ENCODE measurements around the gene STC2.

STC2 gene

DNA sequence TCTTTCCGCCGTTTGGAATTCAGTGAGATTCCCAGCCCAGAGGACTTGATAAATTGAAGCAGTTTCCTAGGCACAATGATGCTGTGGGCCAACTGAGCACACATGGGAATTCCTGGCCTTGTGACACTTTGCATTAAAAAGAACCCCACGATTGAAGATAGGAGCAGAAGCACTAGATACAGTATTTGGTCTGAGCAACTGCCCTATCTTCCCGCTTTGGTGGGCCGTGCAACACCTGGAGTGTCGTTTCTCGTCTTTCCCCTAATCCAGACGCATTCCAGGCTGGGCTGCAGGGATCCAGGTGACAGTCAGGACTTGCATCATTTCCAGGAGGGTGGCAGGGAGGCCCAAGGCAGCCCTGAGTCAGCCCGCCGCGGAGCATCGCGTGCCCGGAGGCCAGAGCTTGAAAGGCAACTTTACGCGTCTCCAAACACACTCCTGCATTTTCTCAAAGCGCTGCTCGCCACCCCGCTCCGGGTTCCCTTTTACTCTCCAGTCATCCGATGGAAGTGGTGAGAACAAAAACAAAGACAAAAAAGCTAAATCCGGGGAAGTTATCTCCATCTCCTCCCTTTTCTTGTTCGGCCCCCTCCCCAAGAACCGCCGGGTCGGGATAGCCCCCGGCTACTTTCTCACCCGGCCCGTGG lies 753 bp upstream of the STC2 start:
- peak; percentile 84 for DNase-seq

GRCh38 chr5:173327084-173327947 lies 898 bp downstream of the STC2 start:
- DNase-seq, result peak; percentile 46

DNA sequence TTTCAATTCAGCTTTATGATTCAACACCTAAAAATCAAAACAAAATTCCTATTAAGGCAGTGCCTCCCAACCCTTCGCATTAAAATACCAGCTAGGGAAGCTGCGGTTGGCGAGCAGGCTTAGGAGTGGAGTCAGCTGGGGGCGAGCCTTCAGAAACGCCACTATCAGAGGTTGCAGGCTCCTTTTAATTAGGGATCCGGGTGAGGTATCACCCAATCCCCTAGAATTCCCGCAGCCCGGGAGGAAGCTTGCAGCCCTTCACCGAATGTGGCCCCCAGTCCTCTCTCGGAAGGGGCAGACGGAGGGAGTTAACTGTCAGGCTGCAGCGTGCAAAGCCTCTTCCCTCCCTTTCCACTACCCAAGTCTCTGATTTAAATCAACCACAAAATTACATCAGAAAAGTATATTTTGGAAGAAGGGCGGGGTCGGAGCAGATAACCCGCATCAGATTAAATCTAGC lies 1.7 kb downstream of the STC2 start:
- peak; percentile 95 for DNase-seq

- DNase-seq, result peak; percentile 10
Measured at GRCh38 chr5:173325091-173325698, 3.0 kb downstream of the STC2 start.

DNA sequence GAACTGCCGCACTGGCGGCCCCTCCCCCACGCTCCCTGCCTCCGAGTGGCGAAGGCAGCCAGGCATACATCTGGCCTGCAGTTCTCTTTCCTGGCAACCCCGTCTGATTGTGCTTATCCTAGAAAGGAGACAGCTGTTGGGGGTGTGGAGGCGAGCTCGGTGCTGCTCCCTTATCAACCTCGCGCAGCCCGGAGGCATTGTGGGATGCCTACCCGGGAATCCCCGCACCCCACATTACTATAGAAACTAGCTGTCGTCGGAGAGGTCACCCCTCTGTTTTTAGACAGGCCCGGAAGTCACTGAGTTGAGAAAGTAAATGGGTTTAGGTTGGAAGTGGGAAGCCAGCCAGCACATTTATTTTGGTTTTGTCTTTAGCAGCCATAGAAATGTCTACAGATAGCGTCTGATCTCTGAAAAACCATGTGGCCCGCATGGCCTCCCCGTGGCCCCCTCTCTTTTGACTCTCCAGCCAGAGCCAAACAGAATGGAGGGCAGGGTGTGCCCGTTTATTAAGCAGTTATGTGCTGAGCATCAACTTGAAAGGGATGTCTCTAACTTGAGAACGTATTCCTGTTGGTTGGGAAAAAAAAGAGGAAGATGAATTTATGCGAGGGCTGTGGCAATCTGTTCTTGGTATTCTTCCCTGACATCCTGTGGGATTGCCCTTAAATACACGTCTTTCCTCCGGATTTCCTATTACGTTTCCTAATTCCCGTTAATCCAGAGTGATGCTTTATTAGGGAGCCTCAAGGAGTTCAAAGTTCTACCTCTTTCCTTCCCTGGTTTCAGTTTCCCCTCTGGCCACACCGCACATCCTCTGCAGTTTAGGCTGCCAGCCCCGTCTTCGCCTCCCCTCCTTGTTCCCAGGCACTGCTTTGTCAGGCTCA lies 3.9 kb downstream of the STC2 start:
- peak; percentile 66 for DNase-seq

- no peak for DNase-seq
Measured at GRCh38 chr5:173323799-173324114, 4.5 kb downstream of the STC2 start.

- peak; percentile 4 for DNase-seq
Measured at GRCh38 chr5:173323106-173323798, 5.0 kb downstream of the STC2 start.

DNA sequence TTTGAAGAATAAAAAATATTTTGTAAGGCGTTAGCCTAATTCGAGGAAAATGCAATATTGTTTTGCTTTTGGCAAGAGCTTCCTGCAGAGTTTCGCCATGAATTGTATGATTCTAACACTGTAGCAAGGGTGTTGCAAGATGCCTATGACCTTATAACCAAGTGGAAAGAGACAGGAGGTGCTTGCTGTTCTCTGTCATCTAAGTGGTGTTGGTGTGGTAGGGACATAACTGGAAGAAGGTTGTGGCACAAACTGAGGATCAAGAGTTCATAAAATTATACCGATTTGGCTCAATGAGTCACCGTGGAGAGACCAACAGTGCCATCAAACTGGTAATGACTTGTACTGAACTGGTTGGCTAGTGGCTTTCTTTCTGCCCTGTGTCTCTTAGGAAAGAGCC lies 6.3 kb downstream of the STC2 start:
- no peak for DNase-seq

DNA sequence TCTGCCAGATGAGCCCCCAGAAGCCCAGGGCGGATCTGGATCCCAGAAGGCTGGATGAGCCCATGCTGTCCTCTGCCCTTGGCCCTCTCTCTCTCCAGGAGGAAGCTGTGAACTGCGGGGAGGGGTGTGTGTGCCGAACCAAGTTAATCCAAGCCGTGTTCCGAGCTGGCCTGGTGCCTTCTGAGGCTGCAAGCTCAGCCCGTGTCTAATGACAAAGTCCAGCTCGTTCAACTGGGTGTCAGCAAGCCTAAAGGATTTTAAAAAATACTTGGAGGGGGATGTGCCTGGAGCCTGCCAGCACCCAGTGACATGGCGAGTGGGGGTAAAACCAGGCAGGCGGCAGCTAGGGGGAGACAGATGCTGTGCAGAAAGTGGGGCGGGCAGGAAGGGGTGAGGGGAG lies 8.0 kb downstream of the STC2 start:
- no peak for DNase-seq

DNA sequence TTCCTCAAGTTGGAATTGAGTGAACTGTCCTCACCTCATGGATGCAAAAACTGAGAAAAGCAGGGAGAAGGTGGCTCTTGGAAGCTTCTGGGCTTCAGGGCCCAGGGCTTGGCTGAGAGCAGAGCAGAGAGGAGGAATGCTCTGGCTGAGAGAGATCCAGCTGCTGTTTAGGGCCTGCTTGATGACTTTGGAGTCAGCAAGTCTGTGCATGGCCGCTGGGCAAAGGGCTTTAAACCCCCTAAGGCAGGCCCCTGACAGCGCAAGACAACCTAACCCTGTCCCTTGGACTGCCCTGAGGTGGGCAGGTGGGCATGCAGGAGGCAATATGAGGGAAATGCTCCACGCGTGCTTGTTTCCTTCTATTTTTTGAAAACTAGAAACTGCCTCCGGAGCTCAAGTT lies 8.6 kb downstream of the STC2 start:
- DNase-seq, result peak; percentile 12

DNA sequence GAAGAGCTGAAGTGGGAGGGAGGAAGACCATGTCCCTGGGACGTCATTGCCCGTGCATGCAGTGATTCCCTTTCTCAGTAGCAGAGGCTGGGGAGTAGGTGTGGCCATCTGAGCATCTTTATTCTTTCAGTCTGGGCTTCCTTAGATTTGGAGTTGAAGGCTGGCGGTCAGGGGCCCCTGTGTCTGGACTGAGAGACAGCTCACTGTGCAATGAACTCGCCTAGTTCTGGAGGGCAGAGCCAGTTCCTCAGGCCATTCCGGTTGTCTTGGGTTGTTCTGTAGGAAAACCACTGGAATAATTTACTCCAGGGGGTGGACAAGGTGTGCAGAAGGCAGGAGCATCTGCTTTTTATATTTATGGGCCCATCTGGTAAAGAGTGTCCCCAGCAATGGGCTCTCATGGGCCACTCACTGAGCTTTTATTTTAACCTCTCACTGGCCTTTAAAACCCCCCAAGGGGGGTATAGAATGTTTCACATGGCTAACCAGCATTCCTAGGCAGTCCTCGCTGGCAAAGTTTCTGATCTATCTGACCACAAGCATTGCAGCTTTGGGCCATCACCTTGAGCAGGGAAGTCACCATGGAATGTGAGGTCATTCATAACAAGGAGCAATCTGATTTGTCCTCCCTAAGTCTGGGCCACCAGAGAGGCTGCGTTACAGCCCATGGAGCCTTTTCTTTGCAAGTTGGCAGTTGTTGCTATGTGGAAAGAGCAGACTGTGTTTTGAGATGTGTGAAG lies 9.2 kb downstream of the STC2 start:
- peak; percentile 43 for DNase-seq

DNA sequence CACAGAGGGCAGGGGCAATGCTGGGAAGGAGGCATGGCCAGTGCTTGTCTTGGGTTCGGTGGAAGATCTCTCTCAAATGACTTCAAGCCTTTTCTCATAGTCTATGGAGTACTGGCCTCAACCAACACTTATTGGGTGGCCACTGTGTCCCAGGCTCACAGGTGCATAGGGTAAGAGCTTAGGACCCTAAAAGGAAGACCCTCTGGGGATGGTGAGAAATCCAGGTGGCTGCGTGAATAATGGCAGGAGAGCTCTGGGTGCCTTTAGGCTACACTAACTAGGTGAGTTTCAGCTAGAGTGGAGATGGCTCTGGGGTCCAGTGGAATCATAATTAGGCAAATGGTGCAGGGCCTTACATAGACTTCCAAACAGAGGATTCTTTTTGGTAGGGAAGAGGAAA lies 9.9 kb downstream of the STC2 start:
- no peak for DNase-seq

- DNase-seq, result no peak
Measured at GRCh38 chr5:173317852-173318251, 10.4 kb downstream of the STC2 start.

DNA sequence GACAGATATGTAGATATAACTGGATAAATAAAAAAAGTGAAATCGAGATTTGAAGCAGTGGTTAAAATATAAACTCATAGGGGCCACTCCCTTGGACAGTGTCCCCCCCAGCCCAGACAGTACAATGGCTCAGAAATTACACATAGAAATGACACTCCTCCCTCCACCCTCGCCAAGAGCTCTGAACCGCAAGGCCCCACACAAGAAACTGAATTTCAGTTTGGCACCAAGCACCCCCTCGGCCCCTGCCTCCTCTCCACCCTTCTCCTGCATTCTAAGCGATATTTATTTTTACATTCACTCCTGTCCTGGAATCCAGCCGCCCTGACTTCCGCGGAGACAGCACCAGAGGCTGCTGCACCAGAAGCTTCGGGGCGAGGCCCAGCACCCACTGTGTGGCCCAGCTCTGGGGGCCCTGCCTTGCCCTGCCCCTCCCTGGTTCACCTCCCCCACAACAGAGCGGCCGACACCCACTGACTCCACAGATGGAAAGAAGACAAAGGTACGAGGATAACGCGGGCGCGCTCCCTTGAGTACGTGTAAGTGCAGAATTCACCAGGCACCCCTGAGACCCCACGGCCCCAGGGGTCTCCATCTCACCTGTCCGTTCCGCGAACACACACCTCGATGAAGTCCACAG lies 11.0 kb downstream of the STC2 start:
- no peak for DNase-seq

DNA sequence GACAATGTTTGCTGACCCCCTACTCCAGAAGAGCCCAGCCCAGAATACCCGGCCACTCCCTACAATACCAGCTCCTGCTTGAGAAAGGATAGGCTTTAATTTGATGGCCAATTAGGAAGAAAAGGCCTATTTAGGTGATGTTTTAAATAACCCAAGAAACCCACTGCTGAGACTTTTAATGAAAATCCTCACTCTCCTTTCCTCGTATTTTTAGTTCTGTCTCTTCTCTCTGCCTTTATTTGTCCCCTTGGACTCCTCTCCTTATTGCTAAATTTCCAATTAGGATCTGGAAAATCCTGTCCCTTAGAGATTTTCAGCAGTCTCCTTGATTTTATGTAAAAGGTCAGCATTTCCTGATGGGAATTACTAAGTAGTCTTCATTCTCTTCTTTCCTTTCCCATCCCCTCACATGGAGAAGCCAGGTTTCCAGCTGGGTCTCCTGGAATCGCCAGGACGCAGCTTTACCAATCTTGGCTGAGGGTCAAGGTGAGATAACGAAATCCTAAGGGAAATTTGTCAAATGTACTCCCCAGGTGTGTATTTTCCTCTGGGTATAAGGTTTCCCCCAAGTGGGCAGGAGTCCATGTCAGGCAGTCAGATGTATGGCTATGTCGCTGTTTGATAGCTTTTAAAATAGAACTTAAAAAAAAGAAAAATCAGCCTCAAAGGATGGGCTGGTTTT lies 11.7 kb downstream of the STC2 start:
- DNase-seq, result no peak

DNA sequence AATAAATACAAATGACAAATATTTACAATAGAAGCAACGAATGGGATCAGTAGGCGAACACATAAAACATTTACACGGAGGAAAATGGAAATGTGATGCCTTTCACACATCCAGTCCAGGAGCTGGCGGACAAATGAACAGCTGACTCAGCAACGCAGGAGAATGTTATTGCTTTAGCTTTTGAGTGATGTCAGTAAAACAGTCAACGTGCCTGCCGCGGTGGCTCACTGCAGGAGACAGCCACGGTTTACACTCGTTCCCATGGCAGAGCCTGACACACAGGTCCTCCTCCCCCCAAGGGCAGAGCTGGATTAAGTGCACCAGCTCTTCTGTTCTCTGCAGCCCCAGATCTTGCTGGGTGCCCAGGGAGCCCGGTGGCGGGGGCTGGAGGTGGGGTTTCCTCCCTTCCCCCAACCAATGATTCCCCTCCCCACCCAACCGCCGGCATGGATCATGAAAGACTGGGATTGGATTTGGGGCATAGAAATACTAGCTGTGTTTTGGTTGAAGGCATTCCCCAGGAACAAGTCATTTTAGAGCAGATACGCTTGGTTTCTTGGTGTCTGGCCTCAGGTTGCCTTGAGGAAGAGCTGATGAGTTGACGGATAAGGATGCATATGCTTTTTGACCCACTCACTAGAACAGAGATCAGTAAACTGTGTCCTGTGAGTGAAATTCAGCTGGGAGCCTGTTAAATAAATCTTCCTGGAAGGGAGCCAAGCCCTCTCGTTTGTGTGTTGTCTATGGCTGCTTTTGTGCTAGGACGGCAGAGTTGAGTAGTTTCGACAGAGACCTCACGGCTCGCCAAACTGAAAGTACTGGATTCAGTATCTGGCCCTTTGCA lies 12.5 kb downstream of the STC2 start:
- peak; percentile 67 for DNase-seq

DNA sequence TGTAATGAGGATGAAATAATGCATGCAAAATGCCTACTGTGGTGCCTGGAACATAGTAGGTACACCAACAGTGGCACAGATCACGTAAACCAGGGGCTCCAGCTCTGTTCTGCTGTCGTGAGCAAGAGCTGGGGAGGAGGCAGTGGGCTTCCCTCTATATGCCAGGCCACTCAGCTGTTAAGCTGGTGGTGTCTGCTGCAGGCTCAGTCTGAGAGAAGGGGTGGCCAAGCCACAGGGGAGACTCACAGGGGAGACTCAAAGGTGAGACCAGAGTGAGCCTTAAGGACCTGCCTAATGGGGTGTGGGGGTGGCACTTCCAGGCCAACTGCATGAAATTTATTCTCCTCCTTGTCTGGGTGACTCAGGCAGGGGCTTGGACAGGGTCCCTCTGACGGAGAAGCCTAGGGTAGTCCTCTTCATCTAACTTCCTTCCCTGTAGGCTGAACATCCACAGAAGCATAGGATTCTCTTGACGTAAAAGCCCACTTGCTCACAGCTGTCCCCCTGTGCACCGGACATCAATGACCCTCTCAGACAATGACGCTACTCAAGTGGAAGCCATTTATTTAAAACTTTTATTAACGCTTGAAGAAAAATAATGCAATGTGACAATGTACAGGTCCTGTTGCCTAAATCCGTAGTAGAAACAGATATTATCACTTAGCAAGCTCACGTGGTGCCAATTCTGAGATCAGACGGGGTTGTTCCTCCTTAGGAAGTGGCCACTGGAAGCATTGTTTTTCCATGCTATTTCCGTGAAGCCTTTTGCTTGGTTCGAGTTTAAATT lies 13.9 kb downstream of the STC2 start:
- no peak for DNase-seq

GRCh38 chr5:173313351-173313801 lies 14.8 kb downstream of the STC2 start:
- DNase-seq, result no peak

DNA sequence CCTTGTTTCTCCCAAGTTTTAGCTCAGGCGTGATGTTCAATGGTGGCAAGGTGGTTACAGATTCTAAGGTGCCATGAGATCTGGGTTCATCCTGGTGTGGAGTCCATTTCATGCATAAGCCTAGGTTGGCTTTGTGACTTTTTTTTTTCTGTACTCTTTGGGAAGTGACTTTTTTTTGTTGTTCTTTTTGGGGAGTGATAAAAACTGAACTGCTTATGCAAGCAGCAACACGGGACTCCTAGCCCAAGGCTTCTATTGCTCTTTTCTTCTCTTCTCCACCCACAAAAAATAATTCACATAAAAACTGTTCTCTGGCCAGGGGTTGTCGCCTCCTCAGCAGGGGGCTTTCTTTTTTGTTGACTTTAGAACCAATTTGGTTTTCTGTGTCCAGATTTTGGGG lies 15.4 kb downstream of the STC2 start:
- no peak for DNase-seq
